NCI-H2227 (cell line): ENCODE results near the gene BMP6.

Source experiments
- DNase-seq: peaks from one replicate; lab custom pipeline; 2025; ENCODE audit not compliant: unreplicated experiment; lab: John Stamatoyannopoulos, UW

The BMP6 gene

GRCh38 chr6:7823552-7823951 lies 97.7 kb downstream of the BMP6 start:
- DNase-seq = no peak

GRCh38 chr6:7825986-7826385 lies 100.1 kb downstream of the BMP6 start:
- no peak for DNase-seq

- no peak for DNase-seq
Measured at GRCh38 chr6:7827142-7827541, 101.2 kb downstream of the BMP6 start.

- DNase-seq = no peak
Measured at GRCh38 chr6:7828124-7828523, 102.2 kb downstream of the BMP6 start.

DNA sequence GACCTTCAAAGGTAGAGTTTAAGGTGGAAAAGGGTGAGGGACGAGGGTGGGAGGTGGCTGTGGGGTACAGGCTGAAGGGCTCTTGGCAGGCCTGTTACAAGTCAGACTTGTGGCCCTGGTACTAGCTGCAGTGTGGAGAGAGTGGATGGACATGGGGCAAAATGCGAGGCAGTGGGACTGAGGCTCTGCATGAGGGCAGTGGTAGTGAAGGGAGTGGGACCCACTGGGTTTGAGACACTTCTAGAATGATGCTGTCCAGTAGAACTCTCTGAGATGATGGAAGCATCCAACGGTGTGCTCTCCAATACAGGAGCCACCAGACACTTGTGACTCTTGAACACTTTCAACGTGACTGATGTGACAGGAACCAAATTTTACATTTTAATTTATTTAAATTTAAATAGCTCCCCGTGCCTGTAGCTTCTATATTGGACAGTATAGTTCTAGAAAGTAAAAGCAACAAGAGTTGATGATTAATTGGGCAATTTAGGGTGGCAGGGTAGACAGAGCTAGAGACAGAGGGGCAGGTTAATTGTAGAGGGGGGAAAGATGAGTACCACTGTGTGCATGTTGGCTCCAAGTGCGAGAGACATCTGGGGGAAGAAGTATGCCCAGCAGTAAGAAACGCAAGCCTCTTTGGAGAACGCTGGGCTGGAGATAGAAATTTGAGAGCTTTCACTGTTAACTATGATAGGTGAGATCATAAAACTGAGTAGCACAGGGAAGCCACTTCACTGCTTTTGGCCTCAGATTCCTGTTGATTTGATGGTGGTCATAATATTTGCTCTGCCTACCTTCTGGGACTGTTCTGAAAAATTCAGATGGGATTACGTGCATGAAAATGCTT lies 107.2 kb downstream of the BMP6 start:
- DNase-seq = no peak

DNA sequence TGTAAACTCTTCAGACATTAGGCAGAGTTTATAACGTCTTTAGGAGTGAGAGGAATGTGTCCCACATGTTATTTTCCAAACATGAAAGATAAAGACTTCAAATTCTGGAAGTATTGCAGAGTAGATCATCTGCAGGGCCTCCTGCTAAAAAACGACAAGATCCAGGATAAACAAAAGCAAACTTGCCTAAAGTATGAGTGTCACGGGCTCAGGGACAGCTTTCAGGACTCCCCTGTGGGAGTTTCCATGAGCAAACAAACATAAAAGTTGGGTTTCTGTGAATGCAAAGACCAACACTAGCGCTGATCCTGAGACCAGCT lies 107.8 kb downstream of the BMP6 start:
- DNase-seq = no peak

DNA sequence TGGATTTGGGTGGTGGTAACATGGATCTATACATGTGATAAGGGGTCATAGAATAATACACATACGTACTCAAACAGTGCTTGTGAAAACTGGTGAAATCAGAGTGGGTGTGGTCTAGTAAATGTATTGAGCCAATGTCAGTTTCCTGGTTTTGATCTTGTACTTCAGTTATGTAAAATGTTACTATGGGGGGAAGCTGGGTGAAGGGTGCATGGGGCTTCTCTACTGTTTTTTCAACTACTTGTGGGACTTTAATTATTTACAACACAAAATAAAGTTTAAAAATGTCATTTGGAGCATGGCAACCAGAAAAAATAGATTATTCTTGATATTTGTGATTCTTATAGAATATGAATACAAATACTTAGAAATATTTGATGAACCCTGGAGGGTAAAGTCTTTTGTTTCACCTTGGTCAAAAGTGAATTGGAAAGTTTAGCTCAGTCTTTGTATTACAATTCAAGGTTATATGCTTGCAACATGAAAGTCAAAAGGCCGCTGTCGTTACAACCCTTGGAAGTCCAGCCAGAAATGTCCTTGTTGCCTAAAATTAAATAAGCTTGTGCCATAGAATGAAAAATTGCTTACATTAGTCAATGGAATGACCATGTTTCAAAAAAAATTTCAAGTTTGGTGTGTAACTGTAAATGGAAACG lies 110.6 kb downstream of the BMP6 start:
- no peak for DNase-seq

DNA sequence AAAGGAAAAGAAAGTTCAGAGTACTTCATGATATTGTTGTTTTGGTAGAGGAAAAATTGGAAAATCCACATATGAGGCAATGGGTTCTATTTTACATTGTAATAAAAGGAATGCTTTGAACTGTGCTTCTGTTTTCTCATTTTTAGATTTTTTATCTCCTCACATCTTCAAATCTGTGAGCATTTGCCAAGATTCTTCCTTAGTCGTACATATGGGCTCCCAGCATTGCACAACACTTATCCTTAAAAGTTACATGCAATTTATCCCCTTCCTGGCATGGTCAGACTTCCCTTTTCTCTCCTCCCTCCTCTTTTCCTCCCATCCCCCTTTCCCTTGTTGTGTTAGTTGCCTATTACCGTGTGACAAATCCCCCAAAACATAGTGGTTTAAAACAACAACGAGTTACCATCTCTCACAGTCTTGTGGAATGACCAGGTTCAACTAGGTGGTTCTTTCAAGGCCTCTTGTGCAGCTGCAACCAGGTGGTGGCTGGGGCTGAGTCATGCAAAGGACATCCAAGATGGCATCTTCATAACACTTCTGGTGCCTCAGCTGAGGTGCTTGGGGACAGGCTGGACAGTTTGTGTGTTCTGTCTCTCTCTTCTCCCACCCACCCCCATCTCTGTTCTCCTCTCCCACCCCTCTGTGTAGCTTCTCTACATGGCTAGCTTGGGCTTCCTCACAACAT lies 116.0 kb downstream of the BMP6 start:
- DNase-seq = no peak

DNA sequence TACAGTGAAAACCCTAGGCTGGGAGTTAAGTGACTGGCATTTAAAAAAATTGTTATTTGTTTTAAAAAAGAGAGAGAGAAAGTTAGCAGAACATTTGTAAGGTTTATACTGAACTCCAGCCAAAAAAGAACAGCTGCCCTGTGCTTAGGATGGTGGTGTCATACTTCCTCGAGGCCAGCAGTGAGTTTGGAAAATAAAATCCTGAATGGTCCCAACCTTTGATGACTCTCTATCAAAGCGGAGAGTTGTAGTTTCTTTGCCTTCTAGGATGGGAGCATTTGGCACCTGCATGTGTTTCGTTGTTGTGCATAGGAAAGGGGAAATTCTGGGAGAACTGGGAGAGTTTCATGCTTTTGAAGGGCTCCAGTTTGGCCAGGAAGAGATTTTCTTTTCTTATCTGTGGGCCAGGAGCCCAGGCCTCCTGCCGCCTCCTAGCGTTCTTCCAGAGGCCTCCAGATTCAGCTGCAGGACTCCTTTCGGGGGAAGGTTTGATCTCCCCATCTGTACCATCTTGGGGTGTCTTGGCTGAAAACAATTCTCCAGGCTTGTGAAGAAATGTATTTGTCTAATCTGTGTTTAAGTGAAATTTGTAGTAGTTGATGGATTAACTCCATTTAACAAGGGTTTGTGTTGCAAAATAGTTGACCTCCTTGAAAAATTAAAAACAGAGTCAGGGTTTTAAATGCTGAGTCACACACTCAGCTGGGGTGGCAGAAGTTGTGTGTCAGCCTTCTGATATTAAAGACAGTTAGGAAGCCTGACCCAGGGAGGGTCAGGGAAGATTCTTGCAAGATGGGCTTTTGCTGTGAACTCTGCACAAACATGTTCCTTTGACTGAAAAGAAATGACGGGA lies 121.3 kb downstream of the BMP6 start:
- no peak for DNase-seq

DNA sequence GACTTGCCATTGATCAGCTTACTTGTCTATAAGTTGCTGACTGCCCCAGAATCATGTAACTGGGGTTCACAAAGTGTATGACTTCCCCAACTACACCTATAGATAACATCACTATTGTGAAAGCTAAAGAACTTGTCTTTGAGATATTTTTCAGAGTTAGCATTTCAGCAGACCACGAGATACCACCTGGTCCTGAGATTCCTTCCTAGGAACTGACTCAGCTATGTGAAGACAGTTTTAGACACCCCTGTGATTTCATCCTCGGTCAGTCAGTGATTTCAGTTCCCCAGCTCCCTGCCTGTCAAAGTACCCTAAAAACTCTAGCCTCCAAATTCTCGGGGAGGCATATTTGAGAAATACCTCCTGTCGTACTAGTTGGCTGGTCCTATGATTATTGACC lies 122.3 kb downstream of the BMP6 start:
- no peak for DNase-seq

DNA sequence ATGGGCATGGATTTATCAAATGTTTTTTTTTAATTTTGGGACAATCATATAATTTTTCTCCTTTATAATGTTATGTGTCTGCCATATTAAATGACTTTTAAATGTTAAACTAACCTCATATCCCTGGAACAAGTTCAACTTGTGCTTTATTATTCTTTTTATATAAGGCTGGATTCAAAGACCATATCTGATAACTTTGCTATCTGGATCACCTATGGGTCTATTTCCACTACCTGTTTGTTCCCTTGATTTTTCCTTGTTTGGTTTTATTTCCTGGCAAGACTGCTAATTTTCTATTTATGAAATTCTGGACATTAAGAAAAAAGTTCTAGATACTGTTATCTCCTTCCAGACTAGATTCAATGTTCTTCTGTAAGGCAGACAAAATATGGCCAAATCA lies 125.9 kb downstream of the BMP6 start:
- no peak for DNase-seq

- no peak for DNase-seq
Measured at GRCh38 chr6:7859591-7859990, 133.7 kb downstream of the BMP6 start.

- no peak for DNase-seq
Measured at GRCh38 chr6:7865781-7866180, 139.9 kb downstream of the BMP6 start.

- DNase-seq = no peak
Measured at GRCh38 chr6:7866526-7866925, 140.6 kb downstream of the BMP6 start.

- no peak for DNase-seq
Measured at GRCh38 chr6:7868926-7869325, 143.0 kb downstream of the BMP6 start.

- no peak for DNase-seq
Measured at GRCh38 chr6:7878401-7878964, 152.6 kb downstream of the BMP6 start.

GRCh38 chr6:7879043-7879442 lies 153.1 kb downstream of the BMP6 start:
- no peak for DNase-seq

GRCh38 chr6:7879579-7879978 lies 153.7 kb downstream of the BMP6 start:
- DNase-seq = no peak

- no peak for DNase-seq
Measured at GRCh38 chr6:7879980-7880717, 154.2 kb downstream of the BMP6 start.

- no peak for DNase-seq
Measured at GRCh38 chr6:7880718-7881107, 154.8 kb downstream of the BMP6 start.
